ENCODE measurements around the gene LPAR1. TPM values are rescaled to one million over a fixed set of nuclear protein-coding genes. Genes with fewer than 3 reads are reported as not detected.

LPAR1 gene
- total and polyA plus RNA-seq, 2 of the 8 experiments (the other 6 are each of a cell fraction or from before 2014, with no cell fraction given) = 3.4 to 5.1 TPM

- FAIRE-seq = no peak
- Histone ChIP-seq H3K4me1 (replicated peaks in 1 of 4; ENCODE audit: control insufficient read depth in 3 of 4, insufficient read depth in 4 of 4, low read length in 3 of 4) (no peaks in the 10 kb centered on the region), H3K9me3 (ENCODE audit: insufficient read depth in 2 of 2, low read depth in 1 of 2, low read length in 1 of 2) (no peaks in the 10 kb centered on the region), H4K5ac (ENCODE audit: insufficient read length, low read depth, low read length) (peak overlapping the region; percentile 2), H3K36me3 (ENCODE audit: control insufficient read depth in 2 of 4, insufficient read depth in 4 of 4, low read length in 3 of 4) (no peaks in the 10 kb centered on the region), H2BK20ac (ENCODE audit: low read length) (no peak overlapping the region), H4K91ac (replicated peaks; ENCODE audit: insufficient read length, low read length) (no peak overlapping the region), H4K20me1 (replicated peaks in 1 of 2; ENCODE audit: control insufficient read depth in 1 of 2, insufficient read depth in 2 of 2, low read length in 2 of 2) (no peaks in the 10 kb centered on the region), H2BK120ac (replicated peaks; ENCODE audit: low read depth, low read length) (no peak overlapping the region), H3K79me2 (ENCODE audit: control insufficient read depth in 1 of 2, insufficient read depth in 2 of 2, low read length in 2 of 2) (no peaks in the 10 kb centered on the region), H3K18ac (ENCODE audit: extremely low read depth, low read length) (no peak overlapping the region), H2AK5ac (ENCODE audit: low read depth, low read length) (no peak overlapping the region), H2AFZ (ENCODE audit: low read length) (no peak overlapping the region), H3K79me1 (ENCODE audit: low read depth, low read length) (no peaks in the 10 kb centered on the region), H3K4ac (replicated peaks; ENCODE audit: insufficient read length, low read depth, low read length) (no peak overlapping the region), H3K14ac (ENCODE audit: insufficient read length) (no peak overlapping the region), H4K8ac (ENCODE audit: extremely low read depth, insufficient read depth, low read length) (no peak overlapping the region), H3K27ac (ENCODE audit: low read depth, low read length) (no peak overlapping the region), H3K4me3 (ENCODE audit: extremely low read depth in 1 of 4, insufficient read depth in 2 of 4, low read depth in 3 of 4, low read length in 4 of 4) (no peak overlapping the region), H2BK5ac (ENCODE audit: low read depth, low read length) (no peak overlapping the region), H3K9ac (replicated peaks in 1 of 4; ENCODE audit: extremely low read depth in 1 of 4, low read depth in 3 of 4, low read length in 3 of 4) (no peak overlapping the region), H2BK12ac (ENCODE audit: low read depth, low read length) (no peak overlapping the region), H3K23me2 (ENCODE audit: low read depth, low read length) (no peaks in the 10 kb centered on the region), H3K4me2 (ENCODE audit: insufficient read depth in 1 of 2, low read depth in 2 of 2, low read length in 2 of 2) (no peak overlapping the region), H3K27me3 (replicated peaks in 1 of 4; ENCODE audit: control insufficient read depth in 3 of 4, extremely low read depth in 1 of 4, insufficient read depth in 3 of 4, low read length in 3 of 4) (no peaks in the 10 kb centered on the region), H3K23ac (ENCODE audit: insufficient read length) (no peak overlapping the region), H3K56ac (replicated peaks; ENCODE audit: insufficient read length, low read depth, low read length) (no peak overlapping the region), H2BK15ac (ENCODE audit: low read length) (no peak overlapping the region)
- TF ChIP-seq MAFK (IDR thresholded peaks at IDR 0.05; ENCODE audit: low read depth, low read length) = peak; percentile 58; the same call in 1 of the 2 replicates
- no peak for TF ChIP-seq TAF1 (IDR thresholded peaks at IDR 0.05; ENCODE audit: low read depth, low read length)
- WGBS, 2 experiments (ENCODE audit: extremely low coverage in 1 of 2, insufficient coverage in 1 of 2, insufficient read length in 1 of 2, insufficient replicate concordance in 2 of 2, low coverage in 1 of 2, low lambda C conversion rate in 2 of 2, missing lambda C conversion rate in 1 of 2) = 85% methylated on average over 3 of the region's 3 CpGs; no CpG with 5 or more reads in 1 of the 2 experiments
- ChIA-PET POLR2A (ENCODE audit: partially characterized antibody) (no interaction called here), CTCF (ENCODE audit: partially characterized antibody) (no interaction called here)
- no peak for DNase-seq (ENCODE audit: low read depth in 1 of 2, low spot score in 2 of 2)
These were observed 15.1 kb downstream of the LPAR1 start for GRCh38 chr9:111023128-111023527.
